HEK293 (cell line): ENCODE measurements around the gene GPR84.

Experiments
- EGR2 ChIP-seq: fragments of 450-650 bp; formaldehyde crosslinking; IDR thresholded peaks from 2 replicates; pipeline ENCODE4 v1.5.1; 2016; ENCODE audit warnings: low read depth, missing biosample characterization, missing genetic modification characterization
- GFI1B ChIP-seq: fragments of 450-650 bp; formaldehyde crosslinking; IDR thresholded peaks from 2 replicates; pipeline ENCODE4 v1.5.1; 2016; ENCODE audit warnings: missing biosample characterization, missing genetic modification characterization
- GLIS1 ChIP-seq: fragments of 450-650 bp; formaldehyde crosslinking; IDR thresholded peaks from 2 replicates; pipeline ENCODE4 v1.5.1; 2016; ENCODE audit warnings: missing biosample characterization, missing genetic modification characterization
- IKZF3 ChIP-seq: fragments of 450-650 bp; IDR thresholded peaks from 2 replicates; pipeline ENCODE4 v1.5.0; 2018; ENCODE audit warnings: missing biosample characterization, mild to moderate bottlenecking, missing genetic modification characterization, moderate library complexity
- KLF1 ChIP-seq: fragments of 450-650 bp; formaldehyde crosslinking; IDR thresholded peaks from 2 replicates; pipeline ENCODE4 v1.5.1; 2016; ENCODE audit warnings: missing biosample characterization, missing genetic modification characterization
- KLF8 ChIP-seq: fragments of 450-650 bp; formaldehyde crosslinking; IDR thresholded peaks from 2 replicates; pipeline ENCODE4 v1.5.1; 2016; ENCODE audit warnings: missing biosample characterization, missing genetic modification characterization
- KLF9 ChIP-seq: fragments of 450-650 bp; formaldehyde crosslinking; IDR thresholded peaks from 2 replicates; pipeline ENCODE4 v1.5.1; 2016; ENCODE audit warnings: missing biosample characterization, missing genetic modification characterization, low read depth
- MYNN ChIP-seq: fragments of 450-650 bp; formaldehyde crosslinking; IDR thresholded peaks from 2 replicates; pipeline ENCODE4 v1.5.1; 2016; ENCODE audit warnings: missing biosample characterization, missing genetic modification characterization, borderline replicate concordance
- ZBTB11 ChIP-seq: fragments of 450-650 bp; formaldehyde crosslinking; conservative IDR thresholded peaks from 2 replicates; pipeline ENCODE4 v1.5.1; 2016; ENCODE audit warnings: low read depth, missing biosample characterization, missing genetic modification characterization
- ZBTB17 ChIP-seq: fragments of 450-650 bp; formaldehyde crosslinking; IDR thresholded peaks from 2 replicates; pipeline ENCODE4 v1.5.1; 2016; ENCODE audit warnings: missing biosample characterization, missing genetic modification characterization
- ZBTB8A ChIP-seq: fragments of 450-650 bp; formaldehyde crosslinking; IDR thresholded peaks from 2 replicates; pipeline ENCODE4 v1.5.1; 2016; ENCODE audit warnings: missing biosample characterization, missing genetic modification characterization
- ZEB2 ChIP-seq: fragments of 450-650 bp; formaldehyde crosslinking; IDR thresholded peaks from 2 replicates; pipeline ENCODE4 v1.5.1; 2016; ENCODE audit warnings: missing biosample characterization, missing genetic modification characterization
- ZFP37 ChIP-seq: fragments of 450-650 bp; formaldehyde crosslinking; IDR thresholded peaks from 2 replicates; pipeline ENCODE4 v1.5.1; 2016; ENCODE audit warnings: missing biosample characterization, missing genetic modification characterization
- ZFP69B ChIP-seq: fragments of 450-650 bp; formaldehyde crosslinking; IDR thresholded peaks from 2 replicates; pipeline ENCODE4 v1.5.1; 2016; ENCODE audit warnings: missing biosample characterization, missing genetic modification characterization
- ZNF114 ChIP-seq: fragments of 450-650 bp; formaldehyde crosslinking; IDR thresholded peaks from 2 replicates; pipeline ENCODE4 v1.5.0; 2017; ENCODE audit warnings: missing biosample characterization, missing genetic modification characterization
- ZNF2 ChIP-seq: fragments of 450-650 bp; formaldehyde crosslinking; IDR thresholded peaks from 2 replicates; pipeline ENCODE4 v1.5.1; 2016; ENCODE audit warnings: missing biosample characterization, missing genetic modification characterization
- ZNF274 ChIP-seq, 2 experiments: fragments of 200-500 bp in 1 of 2; fragments of 450-650 bp in 1 of 2; sonication (Bioruptor generic) in 1 of 2; formaldehyde crosslinking in 1 of 2; IDR thresholded peaks; 2 replicates each; pipeline versions ENCODE4 v1.5.1 to v1.6.1; 2014 to 2016; ENCODE audit warnings: borderline replicate concordance in 1 of 2, inconsistent platforms in 1 of 2, low read length in 1 of 2, missing biosample characterization in 1 of 2, missing genetic modification characterization in 1 of 2
- ZNF341 ChIP-seq: fragments of 450-650 bp; formaldehyde crosslinking; IDR thresholded peaks from 2 replicates; pipeline ENCODE4; 2016; ENCODE audit warnings: low read depth, missing biosample characterization, missing genetic modification characterization
- ZNF366 ChIP-seq: fragments of 450-650 bp; formaldehyde crosslinking; conservative IDR thresholded peaks from 2 replicates; pipeline ENCODE4 v1.5.1; 2016; ENCODE audit warnings: missing biosample characterization, missing genetic modification characterization
- ZNF416 ChIP-seq: fragments of 450-650 bp; formaldehyde crosslinking; IDR thresholded peaks from 2 replicates; pipeline ENCODE4 v1.5.1; 2016; ENCODE audit warnings: missing biosample characterization, missing genetic modification characterization
- ZNF521 ChIP-seq: fragments of 450-650 bp; formaldehyde crosslinking; IDR thresholded peaks from 2 replicates; pipeline ENCODE4 v1.5.1; 2017; ENCODE audit warnings: missing biosample characterization, mild to moderate bottlenecking, missing genetic modification characterization
- ZNF600 ChIP-seq: fragments of 450-650 bp; formaldehyde crosslinking; IDR thresholded peaks from 2 replicates; pipeline ENCODE4 v1.5.1; 2016; ENCODE audit warnings: missing biosample characterization, missing genetic modification characterization
- ZNF660 ChIP-seq: fragments of 450-650 bp; IDR thresholded peaks from 2 replicates; pipeline ENCODE4 v1.5.1; 2018; ENCODE audit warnings: missing biosample characterization, mild to moderate bottlenecking, missing genetic modification characterization
- ZNF664 ChIP-seq: fragments of 450-650 bp; formaldehyde crosslinking; IDR thresholded peaks from 2 replicates; pipeline ENCODE4 v1.5.1; 2016; ENCODE audit warnings: missing biosample characterization, missing genetic modification characterization
- ZNF670 ChIP-seq: fragments of 450-650 bp; formaldehyde crosslinking; IDR thresholded peaks from 2 replicates; pipeline ENCODE4 v1.5.1; 2016; ENCODE audit warnings: missing biosample characterization, missing genetic modification characterization, low read depth
- ZNF843 ChIP-seq: fragments of 450-650 bp; formaldehyde crosslinking; IDR thresholded peaks from 2 replicates; pipeline ENCODE4 v1.5.1; 2016; ENCODE audit warnings: missing biosample characterization, missing genetic modification characterization
- ZSCAN30 ChIP-seq: fragments of 450-650 bp; IDR thresholded peaks from 2 replicates; pipeline ENCODE4 v1.5.1; 2018; ENCODE audit warnings: missing biosample characterization, mild to moderate bottlenecking, missing genetic modification characterization, moderate library complexity
- TF ChIP-seq, protein P1 (sequence below): fragments of 450-650 bp; formaldehyde crosslinking; IDR thresholded peaks from 2 replicates; pipeline ENCODE4 v1.5.1; 2017; ENCODE audit warnings: missing biosample characterization, missing genetic modification characterization
- TF ChIP-seq, protein P2 (sequence below): fragments of 450-650 bp; formaldehyde crosslinking; IDR thresholded peaks from 2 replicates; pipeline ENCODE4 v1.5.1; 2016; ENCODE audit warnings: missing biosample characterization, missing genetic modification characterization

Gene GPR84

DNA sequence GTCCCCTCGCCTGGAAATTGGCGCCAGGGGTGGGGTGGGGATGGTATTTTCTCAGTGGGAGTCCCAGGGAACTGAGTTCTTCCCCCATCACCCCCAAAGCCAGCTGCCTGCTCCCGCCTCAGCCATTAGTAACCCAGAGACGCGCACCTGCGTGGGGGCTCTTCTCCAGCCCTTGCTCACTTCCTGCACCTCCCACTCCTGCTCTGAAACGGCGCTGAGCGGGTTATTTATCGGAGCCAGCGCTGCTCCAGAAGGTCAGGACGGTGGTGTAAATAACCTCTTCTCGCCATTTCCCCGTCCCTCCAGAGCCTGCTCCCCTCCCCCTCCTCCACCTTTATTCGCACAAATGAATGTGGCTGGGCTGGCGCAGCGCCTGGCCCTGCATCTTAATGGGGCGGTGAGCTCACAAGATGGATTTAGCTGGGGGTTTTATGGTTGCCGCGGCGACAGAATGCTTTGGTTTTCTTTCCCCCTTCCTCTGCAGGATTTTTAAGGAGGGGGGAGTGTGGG, 12.2 kb downstream of the GPR84 start (continued):
- TF ChIP-seq ZFP69B (tag by site-specific recombination) (no peak), ZNF843 (peak; percentile 25; the same call in 1 of the 2 replicates), KLF9 (tag by site-specific recombination) (0 out of 2 replicates have a peak, but pooled peaks have one; percentile 15), ZNF521 (tag by site-specific recombination) (no peak), ZNF660 (tag by site-specific recombination) (peak; percentile 76), ZSCAN30 (peak; percentile 29; the same call in 1 of the 2 replicates), EGR2 (tag by site-specific recombination) (peak; percentile 91), ZNF341 (peak; percentile 95), KLF8 (tag by site-specific recombination) (peak; percentile 46; the same call in 1 of the 2 replicates), GLIS1 (tag by site-specific recombination) (peak; percentile 93), ZFP37 (0 out of 2 replicates have a peak, but pooled peaks have one; percentile 27), ZNF416 (tag by site-specific recombination) (no peak), ZBTB8A (tag by site-specific recombination) (0 out of 2 replicates have a peak, but pooled peaks have one; percentile 29), ZNF600 (peak; percentile 92), ZNF114 (tag by site-specific recombination) (no peak), GFI1B (tag by site-specific recombination) (no peak), ZNF670 (no peak), ZNF274 (IDR thresholded peaks at IDR 0.05; ENCODE audit: low read length) (no peak), ZNF274 (tag by site-specific recombination; IDR thresholded peaks at IDR 0.05; ENCODE audit: borderline replicate concordance) (no peak), ZBTB17 (tag by site-specific recombination) (peak; percentile 34; the same call in 1 of the 2 replicates), ZBTB11 (no peak), ZEB2 (peak; percentile 61), ZNF366 (tag by site-specific recombination) (peak; percentile 61), KLF1 (0 out of 2 replicates have a peak, but pooled peaks have one; percentile 7), ZNF664 (tag by site-specific recombination) (no peak), IKZF3 (tag by site-specific recombination) (peak; percentile 32; the same call in 1 of the 2 replicates), ZNF2 (0 out of 2 replicates have a peak, but pooled peaks have one; percentile 17), MYNN (tag by site-specific recombination) (no peak)
- TF ChIP-seq, protein P1, sequence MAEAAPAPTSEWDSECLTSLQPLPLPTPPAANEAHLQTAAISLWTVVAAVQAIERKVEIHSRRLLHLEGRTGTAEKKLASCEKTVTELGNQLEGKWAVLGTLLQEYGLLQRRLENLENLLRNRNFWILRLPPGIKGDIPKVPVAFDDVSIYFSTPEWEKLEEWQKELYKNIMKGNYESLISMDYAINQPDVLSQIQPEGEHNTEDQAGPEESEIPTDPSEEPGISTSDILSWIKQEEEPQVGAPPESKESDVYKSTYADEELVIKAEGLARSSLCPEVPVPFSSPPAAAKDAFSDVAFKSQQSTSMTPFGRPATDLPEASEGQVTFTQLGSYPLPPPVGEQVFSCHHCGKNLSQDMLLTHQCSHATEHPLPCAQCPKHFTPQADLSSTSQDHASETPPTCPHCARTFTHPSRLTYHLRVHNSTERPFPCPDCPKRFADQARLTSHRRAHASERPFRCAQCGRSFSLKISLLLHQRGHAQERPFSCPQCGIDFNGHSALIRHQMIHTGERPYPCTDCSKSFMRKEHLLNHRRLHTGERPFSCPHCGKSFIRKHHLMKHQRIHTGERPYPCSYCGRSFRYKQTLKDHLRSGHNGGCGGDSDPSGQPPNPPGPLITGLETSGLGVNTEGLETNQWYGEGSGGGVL (tag by site-specific recombination): peak; percentile 76
- TF ChIP-seq, protein P2, sequence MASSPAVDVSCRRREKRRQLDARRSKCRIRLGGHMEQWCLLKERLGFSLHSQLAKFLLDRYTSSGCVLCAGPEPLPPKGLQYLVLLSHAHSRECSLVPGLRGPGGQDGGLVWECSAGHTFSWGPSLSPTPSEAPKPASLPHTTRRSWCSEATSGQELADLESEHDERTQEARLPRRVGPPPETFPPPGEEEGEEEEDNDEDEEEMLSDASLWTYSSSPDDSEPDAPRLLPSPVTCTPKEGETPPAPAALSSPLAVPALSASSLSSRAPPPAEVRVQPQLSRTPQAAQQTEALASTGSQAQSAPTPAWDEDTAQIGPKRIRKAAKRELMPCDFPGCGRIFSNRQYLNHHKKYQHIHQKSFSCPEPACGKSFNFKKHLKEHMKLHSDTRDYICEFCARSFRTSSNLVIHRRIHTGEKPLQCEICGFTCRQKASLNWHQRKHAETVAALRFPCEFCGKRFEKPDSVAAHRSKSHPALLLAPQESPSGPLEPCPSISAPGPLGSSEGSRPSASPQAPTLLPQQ (tag by site-specific recombination): 0 out of 2 replicates have a peak, but pooled peaks have one; percentile 51
- TF ChIP-seq, all 188 proteins: peak for 35
